HT-29 (cell line): ENCODE data around the gene TSC2. TPM values are rescaled to one million over a fixed set of nuclear protein-coding genes. Genes with fewer than 3 reads are reported as not detected.

Source experiments
- DNase-seq: peaks from one replicate; pipeline ENCODE4 v3.0.0-alpha.2; 2015; ENCODE audit warnings: low spot score
- total RNA-seq: library from RNA; depleted of rRNA; stranded (reverse); fragments of >200 nt; shearing (Covaris generic); gene quantifications from 2 replicates; pipeline ENCODE4 v1.2.3, GENCODE V29; 2014

The TSC2 gene
- total RNA-seq, 1 experiment from 2014 or later = 85.0 TPM

DNA sequence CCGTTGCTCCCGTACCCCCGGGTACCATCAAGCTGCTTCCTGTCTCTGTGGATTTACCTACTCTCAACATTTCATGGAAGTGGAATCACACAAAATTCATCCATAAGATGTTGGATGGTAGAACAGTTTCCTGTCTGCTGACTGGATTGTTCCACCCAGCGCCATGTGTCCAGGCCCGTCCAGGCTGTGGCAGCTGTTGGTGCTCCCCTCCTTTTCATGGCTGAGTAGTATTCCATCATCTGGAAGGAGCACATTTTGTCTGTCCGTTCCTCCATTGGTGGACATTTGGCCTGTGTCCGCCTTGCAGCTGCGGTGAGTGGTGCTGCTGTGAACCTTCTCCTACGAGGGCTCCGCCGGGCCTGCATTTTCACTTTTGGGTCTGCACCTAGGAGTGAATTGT lies 18.4 kb downstream of the TSC2 start:
- no peak for DNase-seq

GRCh38 chr16:2070576-2071453 lies 23.0 kb downstream of the TSC2 start:
- DNase-seq = no peak

DNA sequence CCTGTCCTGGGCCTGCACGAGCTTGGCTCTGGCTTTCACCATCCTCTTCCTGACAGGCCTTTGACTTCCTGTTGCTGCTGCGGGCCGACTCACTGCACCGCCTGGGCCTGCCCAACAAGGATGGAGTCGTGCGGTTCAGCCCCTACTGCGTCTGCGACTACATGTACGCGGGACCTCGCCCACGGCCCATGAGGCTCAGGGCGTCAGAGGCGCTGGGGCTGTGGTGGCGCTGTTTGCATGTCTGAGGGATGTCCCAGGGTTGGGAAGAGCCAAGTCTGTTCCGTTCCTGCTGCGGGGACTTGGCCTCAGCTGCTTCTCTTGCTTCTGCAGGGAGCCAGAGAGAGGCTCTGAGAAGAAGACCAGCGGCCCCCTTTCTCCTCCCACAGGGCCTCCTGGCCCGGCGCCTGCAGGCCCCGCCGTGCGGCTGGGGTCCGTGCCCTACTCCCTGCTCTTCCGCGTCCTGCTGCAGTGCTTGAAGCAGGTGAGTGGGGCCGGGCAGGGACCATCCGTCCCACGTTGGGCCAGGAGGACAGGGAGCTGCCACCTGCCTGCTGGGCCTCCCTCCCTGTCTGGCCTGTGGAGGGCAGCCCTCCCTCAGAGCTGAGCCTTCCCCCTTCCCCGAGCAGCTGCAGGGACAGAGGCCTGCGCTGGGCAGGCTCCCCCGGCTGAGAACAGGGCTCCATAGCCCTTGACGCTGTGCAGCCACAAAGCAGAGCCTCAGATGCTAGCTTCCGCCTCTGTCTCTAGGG lies 23.8 kb downstream of the TSC2 start:
- DNase-seq = no peak

- DNase-seq = no peak
These were observed 25.1 kb downstream of the TSC2 start for GRCh38 chr16:2072926-2073325.

DNA sequence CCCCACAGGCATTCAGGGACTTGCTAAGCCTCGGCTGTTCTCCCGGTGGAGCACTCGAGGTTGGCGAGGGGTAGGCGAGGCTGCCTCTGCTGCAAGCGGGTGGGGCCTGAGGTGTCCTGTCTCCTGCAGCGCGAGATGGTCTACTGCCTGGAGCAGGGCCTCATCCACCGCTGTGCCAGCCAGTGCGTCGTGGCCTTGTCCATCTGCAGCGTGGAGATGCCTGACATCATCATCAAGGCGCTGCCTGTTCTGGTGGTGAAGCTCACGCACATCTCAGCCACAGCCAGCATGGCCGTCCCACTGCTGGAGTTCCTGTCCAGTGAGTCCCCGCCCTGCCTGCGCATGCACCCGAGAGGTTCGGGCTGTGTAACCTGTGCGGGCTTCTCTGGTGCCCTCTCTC lies 26.3 kb downstream of the TSC2 start:
- no peak for DNase-seq

DNA sequence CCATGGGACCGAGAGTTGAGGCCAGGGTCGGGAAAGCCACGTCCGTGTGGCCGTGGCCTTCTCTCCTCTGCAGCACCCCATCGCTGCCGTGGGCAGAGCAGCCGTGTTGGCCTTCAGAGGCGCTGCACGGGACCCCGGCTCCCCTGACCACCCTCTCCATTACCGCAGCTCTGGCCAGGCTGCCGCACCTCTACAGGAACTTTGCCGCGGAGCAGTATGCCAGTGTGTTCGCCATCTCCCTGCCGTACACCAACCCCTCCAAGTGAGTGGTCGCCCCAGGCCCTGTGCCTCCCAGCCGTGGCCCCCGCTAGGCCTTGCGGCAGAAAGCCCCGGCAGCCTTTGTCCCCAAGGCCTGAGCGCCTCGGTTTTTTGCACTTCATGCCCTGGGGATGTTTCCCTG lies 27.8 kb downstream of the TSC2 start:
- DNase-seq = no peak

DNA sequence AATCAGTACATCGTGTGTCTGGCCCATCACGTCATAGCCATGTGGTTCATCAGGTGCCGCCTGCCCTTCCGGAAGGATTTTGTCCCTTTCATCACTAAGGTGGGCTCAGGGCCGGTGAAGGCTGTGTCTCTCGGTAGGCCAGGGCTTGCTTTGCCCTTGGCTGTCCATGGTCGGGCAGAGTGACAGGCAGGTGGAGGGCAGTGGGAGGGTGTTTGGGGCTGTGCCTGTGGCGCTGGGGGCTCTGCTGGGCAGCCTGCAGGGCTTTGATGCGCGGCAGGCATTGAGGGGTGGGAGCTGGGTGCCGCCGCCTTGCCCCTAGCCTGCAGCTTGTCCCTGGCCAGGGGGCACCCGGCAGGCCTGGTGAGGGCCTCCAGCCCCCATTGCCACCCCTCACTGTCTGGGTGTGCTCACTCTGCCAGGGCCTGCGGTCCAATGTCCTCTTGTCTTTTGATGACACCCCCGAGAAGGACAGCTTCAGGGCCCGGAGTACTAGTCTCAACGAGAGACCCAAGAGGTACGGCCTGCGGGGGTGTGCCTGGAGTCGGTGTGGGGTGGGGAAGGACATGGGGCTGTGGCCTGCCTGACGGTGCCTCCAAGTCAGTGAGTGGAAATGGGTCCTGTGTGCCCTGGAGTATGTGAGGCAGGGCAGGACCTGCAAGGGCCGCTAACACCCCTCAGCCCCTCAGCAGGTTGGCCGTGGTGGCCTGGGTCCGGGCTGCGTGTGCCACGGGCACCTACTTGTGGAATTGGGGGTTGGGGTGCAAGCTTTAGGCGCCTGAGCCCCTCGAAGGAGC lies 28.5 kb downstream of the TSC2 start:
- no peak for DNase-seq

- no peak for DNase-seq
These were observed 29.2 kb downstream of the TSC2 start for GRCh38 chr16:2077016-2077415.

- DNase-seq = no peak
These were observed 29.9 kb downstream of the TSC2 start for GRCh38 chr16:2077696-2078095.

- no peak for DNase-seq
These were observed 30.3 kb downstream of the TSC2 start for GRCh38 chr16:2078096-2078495.

DNA sequence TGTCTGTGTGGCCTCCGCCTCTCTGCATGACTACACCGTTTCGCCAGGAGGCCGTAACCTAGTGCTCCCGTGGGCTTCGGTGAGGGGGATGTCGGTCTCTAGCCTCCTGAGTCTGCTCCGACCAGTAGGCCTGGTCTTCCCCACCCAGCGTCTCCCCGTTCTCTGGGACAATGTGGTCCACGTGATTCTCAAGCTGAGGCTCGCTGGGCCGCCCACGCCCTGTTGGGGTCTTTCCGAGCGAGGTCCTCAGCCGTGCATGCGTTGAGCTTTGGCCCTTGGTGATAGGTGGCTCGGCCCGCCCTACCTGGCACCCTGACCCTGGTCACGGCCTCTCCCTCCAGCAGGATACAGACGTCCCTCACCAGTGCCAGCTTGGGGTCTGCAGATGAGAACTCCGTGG lies 30.9 kb downstream of the TSC2 start:
- no peak for DNase-seq

- no peak for DNase-seq
These were observed 31.6 kb downstream of the TSC2 start for GRCh38 chr16:2079311-2079800.

- DNase-seq = no peak
These were observed 32.2 kb downstream of the TSC2 start for GRCh38 chr16:2079991-2080390.

- no peak for DNase-seq
These were observed 33.7 kb downstream of the TSC2 start for GRCh38 chr16:2081201-2082084.

DNA sequence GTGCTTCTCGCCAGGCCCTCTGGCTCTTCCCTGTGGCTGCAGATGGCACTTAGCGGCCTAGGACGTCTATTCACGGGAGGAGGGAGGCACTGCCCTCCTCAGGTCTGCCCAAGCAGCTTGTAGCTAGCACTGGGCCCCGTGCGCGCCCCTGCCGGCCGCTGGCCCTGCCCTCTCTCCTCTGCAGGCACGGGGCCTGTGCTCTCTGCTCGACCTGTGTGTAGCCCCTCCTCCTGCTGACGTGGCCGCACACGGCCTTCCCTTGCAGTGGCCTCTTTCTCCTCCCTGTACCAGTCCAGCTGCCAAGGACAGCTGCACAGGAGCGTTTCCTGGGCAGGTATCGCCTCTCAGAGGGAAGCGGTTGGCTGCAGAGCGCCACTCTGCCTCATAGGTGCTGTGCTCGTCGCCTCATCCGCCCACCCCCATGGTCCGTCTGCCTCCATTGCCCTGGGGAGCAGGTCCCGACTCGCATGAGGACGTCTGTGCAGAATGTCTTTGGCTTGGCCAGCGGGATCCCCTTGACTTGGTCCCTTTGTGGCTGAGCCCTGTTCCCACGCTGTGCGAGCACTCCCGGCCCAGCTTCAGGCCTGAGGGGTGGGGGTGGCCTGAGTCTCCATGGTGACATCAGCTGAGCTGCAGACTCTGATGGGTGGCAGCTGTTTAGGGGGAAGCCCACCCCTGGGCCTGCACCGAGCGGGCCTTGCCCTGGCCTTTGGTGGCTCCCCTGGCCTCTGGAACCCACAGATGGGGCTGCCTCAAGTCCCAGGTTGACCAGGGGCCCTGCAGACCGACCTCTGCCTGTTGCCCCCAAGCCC lies 34.6 kb downstream of the TSC2 start:
- peak; percentile 61 for DNase-seq

DNA sequence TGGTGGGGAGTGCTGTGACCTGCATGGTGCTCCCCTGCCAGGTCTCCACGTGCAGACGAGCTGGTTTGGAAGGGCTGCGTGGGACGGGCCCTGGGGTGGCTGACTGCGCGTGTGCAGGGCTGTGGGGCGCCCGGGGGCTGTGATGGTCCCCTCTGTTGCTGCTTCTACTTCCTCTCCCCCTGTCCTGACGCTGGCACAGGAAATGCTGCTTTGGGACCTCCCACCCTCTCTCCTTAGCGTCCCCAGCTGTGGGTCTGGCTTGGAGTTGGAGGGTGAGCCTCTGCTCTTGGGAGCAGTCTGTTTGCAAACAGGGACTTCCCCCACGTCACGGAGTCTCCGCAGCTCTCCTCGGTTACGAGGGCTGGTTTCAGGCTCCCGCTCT lies 35.2 kb downstream of the TSC2 start:
- no peak for DNase-seq

DNA sequence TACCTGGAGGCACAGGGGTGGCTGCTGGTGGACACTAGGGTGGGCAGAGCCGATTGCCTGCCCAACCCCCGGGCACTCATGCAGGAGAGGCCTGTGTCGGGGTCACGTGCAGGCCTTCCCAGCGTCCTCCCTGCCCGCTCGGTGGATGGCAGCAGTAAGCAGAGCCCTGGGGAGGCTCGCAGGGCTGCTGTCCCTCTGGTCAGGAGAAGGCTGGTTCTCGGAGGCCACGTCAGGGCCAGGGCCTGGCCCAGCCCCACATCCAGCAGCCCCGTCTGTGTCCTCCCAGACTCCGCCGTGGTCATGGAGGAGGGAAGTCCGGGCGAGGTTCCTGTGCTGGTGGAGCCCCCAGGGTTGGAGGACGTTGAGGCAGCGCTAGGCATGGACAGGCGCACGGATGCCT lies 35.6 kb downstream of the TSC2 start:
- no peak for DNase-seq

- no peak for DNase-seq
These were observed 36.3 kb downstream of the TSC2 start for GRCh38 chr16:2083876-2084780.
